ENCODE data around the gene S100PBP. TPM values are rescaled to one million over a fixed set of nuclear protein-coding genes. Genes with fewer than 3 reads are reported as not detected.

Gene S100PBP
- total RNA-seq, 1 donor from 2014 or later, result 66.1 TPM

DNA sequence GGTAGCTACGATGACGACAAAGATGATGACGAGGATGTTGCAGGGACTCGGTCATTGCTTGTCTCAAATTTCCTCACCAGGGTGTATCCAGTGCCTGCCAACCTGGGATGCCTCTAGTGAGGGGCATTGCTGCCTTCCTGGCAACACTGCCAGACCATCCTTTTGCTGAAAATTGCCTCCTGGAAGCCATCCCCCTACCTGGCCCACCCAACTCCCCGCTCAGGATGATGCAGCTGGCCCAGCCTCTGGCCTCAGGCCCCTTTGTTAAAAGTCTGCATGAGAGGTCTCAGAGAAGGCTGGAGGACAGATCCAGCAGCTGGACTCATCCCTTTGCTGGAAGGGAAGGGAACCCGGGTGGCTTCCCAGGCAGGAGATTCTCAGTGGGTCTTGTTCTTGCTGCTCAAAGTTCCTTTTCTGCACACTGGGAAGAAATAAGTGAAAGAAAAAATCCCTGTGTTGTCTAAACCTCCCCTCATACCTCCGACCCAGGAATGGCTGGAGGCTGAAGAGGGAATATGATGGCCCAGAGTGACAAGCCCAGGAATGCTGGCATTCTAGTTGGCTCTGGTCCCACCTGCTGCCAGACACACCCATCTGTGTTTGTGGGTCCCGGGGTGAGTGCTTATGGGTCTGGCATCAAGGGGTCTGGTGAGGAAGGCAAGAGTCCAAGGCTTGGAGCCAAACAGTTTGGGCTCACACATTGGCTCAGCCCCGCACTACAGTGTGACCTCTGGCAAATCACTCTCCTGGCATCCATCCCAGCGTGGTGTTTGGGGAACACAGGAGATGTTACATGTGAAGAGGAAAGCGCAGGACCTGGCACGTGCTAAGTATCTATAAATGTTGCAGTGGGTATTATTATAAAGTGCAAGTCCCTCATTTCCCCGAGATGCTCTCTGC lies 60.0 kb downstream of the S100PBP start:
- Mint-ChIP-seq H3K4me1 (ENCODE audit: low read depth) (peaks cover 1% of the 10 kb centered on the region), H3K27ac (no peak overlapping the region), H3K27me3 (peaks cover 40% of the 10 kb centered on the region), H3K4me3 (ENCODE audit: low read depth) (no peak overlapping the region), H3K9me3 (ENCODE audit: low read depth) (no peaks in the 10 kb centered on the region), H3K36me3 (ENCODE audit: insufficient read depth) (no peaks in the 10 kb centered on the region)
- TF ChIP-seq, protein P1, sequence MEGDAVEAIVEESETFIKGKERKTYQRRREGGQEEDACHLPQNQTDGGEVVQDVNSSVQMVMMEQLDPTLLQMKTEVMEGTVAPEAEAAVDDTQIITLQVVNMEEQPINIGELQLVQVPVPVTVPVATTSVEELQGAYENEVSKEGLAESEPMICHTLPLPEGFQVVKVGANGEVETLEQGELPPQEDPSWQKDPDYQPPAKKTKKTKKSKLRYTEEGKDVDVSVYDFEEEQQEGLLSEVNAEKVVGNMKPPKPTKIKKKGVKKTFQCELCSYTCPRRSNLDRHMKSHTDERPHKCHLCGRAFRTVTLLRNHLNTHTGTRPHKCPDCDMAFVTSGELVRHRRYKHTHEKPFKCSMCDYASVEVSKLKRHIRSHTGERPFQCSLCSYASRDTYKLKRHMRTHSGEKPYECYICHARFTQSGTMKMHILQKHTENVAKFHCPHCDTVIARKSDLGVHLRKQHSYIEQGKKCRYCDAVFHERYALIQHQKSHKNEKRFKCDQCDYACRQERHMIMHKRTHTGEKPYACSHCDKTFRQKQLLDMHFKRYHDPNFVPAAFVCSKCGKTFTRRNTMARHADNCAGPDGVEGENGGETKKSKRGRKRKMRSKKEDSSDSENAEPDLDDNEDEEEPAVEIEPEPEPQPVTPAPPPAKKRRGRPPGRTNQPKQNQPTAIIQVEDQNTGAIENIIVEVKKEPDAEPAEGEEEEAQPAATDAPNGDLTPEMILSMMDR (IDR thresholded peaks at IDR 0.05; ENCODE audit: unreplicated experiment), result no peak
- no peak for DNase-seq (ENCODE audit: low spot score, unreplicated experiment)

DNA sequence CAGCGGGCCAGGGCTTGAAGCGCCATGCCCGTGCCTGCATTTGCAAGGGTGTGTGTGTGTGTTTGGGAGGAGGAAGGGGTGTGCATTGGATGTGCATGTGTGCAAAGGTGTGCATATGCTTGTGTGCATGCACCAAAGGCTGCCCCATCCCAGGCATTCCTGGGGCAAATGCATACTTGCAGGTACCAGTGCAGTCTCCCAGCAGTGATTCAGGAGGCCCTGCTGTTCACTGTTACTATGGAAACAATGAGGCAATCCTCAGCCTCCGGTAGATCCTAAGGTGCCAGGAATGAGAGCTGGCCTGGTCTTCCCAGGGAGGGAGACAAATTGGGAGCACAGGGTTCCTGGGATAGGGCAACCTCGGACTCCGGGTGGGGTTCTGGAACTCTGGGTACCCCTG lies 60.7 kb downstream of the S100PBP start:
- Mint-ChIP-seq H3K4me1 (ENCODE audit: low read depth) (no peaks in the 10 kb centered on the region), H3K9me3 (ENCODE audit: low read depth) (no peaks in the 10 kb centered on the region), H3K4me3 (ENCODE audit: low read depth) (no peak overlapping the region), H3K27ac (no peak overlapping the region), H3K36me3 (ENCODE audit: insufficient read depth) (no peaks in the 10 kb centered on the region), H3K27me3 (peaks cover 36% of the 10 kb centered on the region)
- DNase-seq (ENCODE audit: low spot score, unreplicated experiment), result no peak
- TF ChIP-seq, protein P1 (IDR thresholded peaks at IDR 0.05; ENCODE audit: unreplicated experiment), result no peak

DNA sequence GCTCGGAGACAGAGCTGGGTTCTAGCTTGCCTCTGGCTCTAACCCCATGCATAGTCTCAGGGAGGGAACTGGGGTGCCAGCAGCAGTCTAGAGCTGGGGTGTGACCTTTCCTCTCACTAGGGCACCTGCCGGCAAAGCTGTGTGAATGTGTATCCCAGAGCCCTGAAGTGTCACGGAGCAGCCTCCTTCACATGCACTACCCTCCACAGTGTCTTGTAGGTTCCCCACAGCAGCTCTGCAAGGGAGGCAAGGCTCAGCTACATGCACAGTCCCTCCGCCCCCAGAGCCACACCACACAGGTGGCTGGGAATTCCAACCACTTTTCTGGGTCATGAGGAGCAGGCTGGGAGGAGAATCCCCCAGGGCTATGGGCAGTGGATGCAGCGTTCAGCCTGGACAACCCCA lies 61.2 kb downstream of the S100PBP start:
- no peaks in the 10 kb centered on the region for H3K36me3 Mint-ChIP-seq (ENCODE audit: insufficient read depth)
- TF ChIP-seq, protein P1 (IDR thresholded peaks at IDR 0.05; ENCODE audit: unreplicated experiment), result no peak

DNA sequence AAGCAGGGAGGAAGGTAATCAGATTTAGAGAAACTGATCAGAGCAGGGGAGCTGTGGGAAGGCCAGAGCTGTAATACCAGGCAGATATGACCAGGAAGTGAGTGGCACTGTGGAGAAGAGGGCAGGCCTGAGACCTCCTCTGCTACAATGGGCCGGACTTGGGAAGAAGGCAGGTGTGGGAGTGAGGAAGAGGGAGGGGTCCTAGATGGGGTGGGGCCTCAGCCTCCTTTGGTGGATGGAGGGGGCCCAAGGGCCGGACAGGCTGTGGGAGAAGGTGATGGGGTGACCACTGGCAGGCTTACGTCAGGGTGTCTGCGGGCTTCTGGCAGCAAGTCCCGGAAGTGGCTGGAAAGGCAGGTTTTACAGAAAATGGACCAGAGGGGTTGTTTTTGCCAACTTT lies 63.8 kb downstream of the S100PBP start:
- peaks cover 46% of the 10 kb centered on the region for H3K27me3 Mint-ChIP-seq
- H3K27ac Mint-ChIP-seq, result no peak overlapping the region
- H3K9me3 Mint-ChIP-seq (ENCODE audit: low read depth), result no peaks in the 10 kb centered on the region
- DNase-seq (ENCODE audit: low spot score, unreplicated experiment), result no peak
- TF ChIP-seq, protein P1 (IDR thresholded peaks at IDR 0.05; ENCODE audit: unreplicated experiment), result no peak
- no peaks in the 10 kb centered on the region for H3K36me3 Mint-ChIP-seq (ENCODE audit: insufficient read depth)
- H3K4me3 Mint-ChIP-seq (ENCODE audit: low read depth), result no peak overlapping the region
- no peaks in the 10 kb centered on the region for H3K4me1 Mint-ChIP-seq (ENCODE audit: low read depth)

More for the DNA sequence above, 61.2 kb downstream of the S100PBP start:
- H3K4me1 Mint-ChIP-seq (ENCODE audit: low read depth), result no peaks in the 10 kb centered on the region
- peaks cover 41% of the 10 kb centered on the region for H3K27me3 Mint-ChIP-seq
- no peak overlapping the region for H3K4me3 Mint-ChIP-seq (ENCODE audit: low read depth)
- H3K27ac Mint-ChIP-seq, result no peak overlapping the region
- H3K9me3 Mint-ChIP-seq (ENCODE audit: low read depth), result no peaks in the 10 kb centered on the region
- DNase-seq (ENCODE audit: low spot score, unreplicated experiment), result no peak

DNA sequence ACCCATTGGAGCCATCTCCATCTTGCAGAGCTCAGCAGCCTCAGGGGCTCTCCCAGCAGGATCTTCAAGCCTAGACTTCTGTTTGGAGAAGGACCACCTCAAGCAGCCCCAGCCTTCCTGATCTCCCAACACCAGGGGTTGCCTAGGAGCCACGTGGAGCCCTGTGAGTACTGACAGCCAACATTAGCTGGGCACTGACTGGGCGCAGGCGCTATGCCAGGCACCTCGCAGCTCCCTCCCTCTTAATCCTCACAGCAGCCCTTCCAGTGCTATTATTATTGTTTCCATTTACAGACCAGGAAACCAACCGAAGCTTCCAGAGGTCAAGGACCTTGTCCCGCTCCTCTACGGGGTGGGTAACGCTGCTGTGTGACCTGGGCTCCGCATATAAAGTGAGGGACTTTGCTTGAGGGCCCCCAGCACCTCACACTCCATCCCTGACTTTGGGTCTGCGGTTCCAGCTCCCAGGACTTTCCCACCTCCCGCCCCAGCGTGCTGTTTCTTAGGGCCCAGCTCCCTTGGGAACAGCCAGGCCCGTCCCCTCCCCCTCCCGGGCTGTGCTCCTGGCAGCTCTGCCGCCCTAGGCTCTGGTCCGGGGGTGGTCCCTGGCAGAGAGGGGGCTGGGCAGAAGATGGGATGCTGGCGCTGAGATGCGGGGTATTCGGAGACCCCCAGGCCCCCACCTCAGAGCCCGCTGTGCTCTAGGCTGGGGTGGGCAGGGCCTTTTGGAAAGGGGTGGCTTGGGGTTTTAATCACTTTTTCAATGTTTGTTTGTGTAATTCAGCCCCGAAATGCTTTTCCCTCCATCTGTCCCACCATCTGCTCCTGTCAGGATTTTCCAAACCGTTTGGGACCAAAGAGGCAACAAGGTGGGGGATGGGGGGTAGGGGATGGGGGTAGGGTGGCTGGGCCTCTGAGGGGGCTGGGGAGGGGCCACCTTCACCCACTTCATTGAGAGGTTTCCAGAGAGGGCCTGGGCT lies 64.7 kb downstream of the S100PBP start:
- no peaks in the 10 kb centered on the region for H3K4me1 Mint-ChIP-seq (ENCODE audit: low read depth)
- DNase-seq (ENCODE audit: low spot score, unreplicated experiment), result no peak
- no peaks in the 10 kb centered on the region for H3K9me3 Mint-ChIP-seq (ENCODE audit: low read depth)
- H3K27me3 Mint-ChIP-seq, result peaks cover 47% of the 10 kb centered on the region
- TF ChIP-seq, protein P1 (IDR thresholded peaks at IDR 0.05; ENCODE audit: unreplicated experiment), result no peak
- no peak overlapping the region for H3K4me3 Mint-ChIP-seq (ENCODE audit: low read depth)
- no peaks in the 10 kb centered on the region for H3K36me3 Mint-ChIP-seq (ENCODE audit: insufficient read depth)
- H3K27ac Mint-ChIP-seq, result no peak overlapping the region
